ENCODE measurements around the gene STK38L. TPM values are rescaled to one million over a fixed set of nuclear protein-coding genes. Genes with fewer than 3 reads are reported as not detected.

The STK38L gene
- polyA plus RNA-seq, 1 donor from 2014 or later: 12.7 TPM

- H3K27ac Mint-ChIP-seq: no peak overlapping the region
Measured at GRCh38 chr12:27355486-27355885, 111.4 kb downstream of the STK38L start.

GRCh38 chr12:27355979-27356378 is 111.9 kb downstream of the STK38L start:
- Mint-ChIP-seq H3K27me3 (no peaks in the 10 kb centered on the region), H3K36me3 (peaks cover 5% of the 10 kb centered on the region), H3K4me3 (no peak overlapping the region), H3K27ac (no peak overlapping the region), H3K4me1 (peaks cover 0 to 2% (median 0%) of the 10 kb centered on the region in 3 donors), H3K9me3 (no peaks in the 10 kb centered on the region)

More at GRCh38 chr12:27355486-27355885, 111.4 kb downstream of the STK38L start:
- Mint-ChIP-seq H3K4me3 (no peak overlapping the region), H3K9me3 (no peaks in the 10 kb centered on the region), H3K4me1 (peaks cover 0 to 2% (median 0%) of the 10 kb centered on the region in 3 donors), H3K36me3 (peaks cover 5% of the 10 kb centered on the region), H3K27me3 (no peaks in the 10 kb centered on the region)

GRCh38 chr12:27359578-27360340 is 115.7 kb downstream of the STK38L start:
- Mint-ChIP-seq H3K36me3 (peaks cover 4% of the 10 kb centered on the region), H3K4me1 (peaks cover 0 to under 1% (median 0%) of the 10 kb centered on the region in 3 donors), H3K27me3 (no peaks in the 10 kb centered on the region), H3K9me3 (peaks cover 0 to 9% (median 0%) of the 10 kb centered on the region in 3 donors), H3K4me3 (peak overlapping the region in 1 of 4 donors; percentile 25), H3K27ac (no peak overlapping the region)

- H3K27me3 Mint-ChIP-seq: no peaks in the 10 kb centered on the region
- no peak overlapping the region for H3K27ac Mint-ChIP-seq
- H3K36me3 Mint-ChIP-seq: peaks cover 4% of the 10 kb centered on the region
- no peaks in the 10 kb centered on the region for H3K4me1 Mint-ChIP-seq
- H3K9me3 Mint-ChIP-seq: peaks cover 0 to 9% (median 0%) of the 10 kb centered on the region in 3 donors
- H3K4me3 Mint-ChIP-seq: peak overlapping the region in 1 of 4 donors; percentile 10
Measured at GRCh38 chr12:27361372-27361771, 117.3 kb downstream of the STK38L start.

GRCh38 chr12:27366621-27367020 is 122.5 kb downstream of the STK38L start:
- peaks cover 0 to 3% (median 0%) of the 10 kb centered on the region in 3 donors for H3K4me1 Mint-ChIP-seq
- peaks cover 0 to 9% (median 0%) of the 10 kb centered on the region in 3 donors for H3K9me3 Mint-ChIP-seq
- no peaks in the 10 kb centered on the region for H3K36me3 Mint-ChIP-seq
- H3K27ac Mint-ChIP-seq: no peak overlapping the region
- H3K27me3 Mint-ChIP-seq: no peaks in the 10 kb centered on the region
- H3K4me3 Mint-ChIP-seq: no peak overlapping the region

- Mint-ChIP-seq H3K27ac (no peak overlapping the region), H3K27me3 (no peaks in the 10 kb centered on the region), H3K36me3 (no peaks in the 10 kb centered on the region), H3K4me3 (no peak overlapping the region), H3K4me1 (peaks cover 0 to 3% (median 0%) of the 10 kb centered on the region in 3 donors), H3K9me3 (peaks cover 0 to 9% (median 0%) of the 10 kb centered on the region in 3 donors)
Measured at GRCh38 chr12:27367078-27367477, 123.0 kb downstream of the STK38L start.

Other genes with a start within 250 kb of the STK38L start
- 46.1 TPM for gene TM7SF3, start 229.9 kb upstream of the STK38L start, polyA plus RNA-seq
- gene MED21, start 221.7 kb upstream of the STK38L start, polyA plus RNA-seq: 17.4 TPM
- not detected for gene C12orf71, start 161.7 kb upstream of the STK38L start, polyA plus RNA-seq
- 2.1 TPM for gene BMAL2, start 88.5 kb downstream of the STK38L start, polyA plus RNA-seq
- not detected for gene SMCO2, start 202.4 kb downstream of the STK38L start, polyA plus RNA-seq